A204.1 (cell line): ENCODE measurements around the gene RAD51B.
"Not testable (repeated sequence)": the region's sequence is repeated elsewhere in the genome, so short reads cannot be mapped to it uniquely, and the experiment has no call there.

Source experiments
- FAIRE-seq: peaks from 2 replicates; lab custom pipeline; 2012; peaks lifted over from hg19 to GRCh38; lab: Jason Lieb, UNC

Gene RAD51B

GRCh38 chr14:68281497-68281896, 461.9 kb downstream of the RAD51B start:
- FAIRE-seq, result no peak

- FAIRE-seq, result no peak
These were observed 463.1 kb downstream of the RAD51B start for GRCh38 chr14:68282479-68283377.

GRCh38 chr14:68283378-68284123, 464.0 kb downstream of the RAD51B start:
- no peak for FAIRE-seq

- no peak for FAIRE-seq
These were observed 464.8 kb downstream of the RAD51B start for GRCh38 chr14:68284333-68284732.

GRCh38 chr14:68284834-68285233, 465.3 kb downstream of the RAD51B start:
- FAIRE-seq, result no peak

GRCh38 chr14:68285421-68286179, 466.0 kb downstream of the RAD51B start:
- FAIRE-seq, result no peak

- no peak for FAIRE-seq
These were observed 467.1 kb downstream of the RAD51B start for GRCh38 chr14:68286667-68287066.

- FAIRE-seq, result not testable (repeated sequence)
These were observed 469.9 kb downstream of the RAD51B start for GRCh38 chr14:68289452-68289851.

- FAIRE-seq, result no peak
These were observed 472.2 kb downstream of the RAD51B start for GRCh38 chr14:68291820-68292219.

- no peak for FAIRE-seq
These were observed 473.0 kb downstream of the RAD51B start for GRCh38 chr14:68292441-68293215.

GRCh38 chr14:68293404-68293803, 473.8 kb downstream of the RAD51B start:
- no peak for FAIRE-seq

- no peak for FAIRE-seq
These were observed 475.8 kb downstream of the RAD51B start for GRCh38 chr14:68295316-68295816.

- no peak for FAIRE-seq
These were observed 477.5 kb downstream of the RAD51B start for GRCh38 chr14:68297039-68297438.

- FAIRE-seq, result no peak
These were observed 478.4 kb downstream of the RAD51B start for GRCh38 chr14:68297876-68298468.

GRCh38 chr14:68300608-68301007, 481.0 kb downstream of the RAD51B start:
- no peak for FAIRE-seq

GRCh38 chr14:68301219-68301618, 481.6 kb downstream of the RAD51B start:
- FAIRE-seq, result no peak

- not testable (repeated sequence) for FAIRE-seq
These were observed 483.4 kb downstream of the RAD51B start for GRCh38 chr14:68302938-68303337.

GRCh38 chr14:68305738-68306137, 486.2 kb downstream of the RAD51B start:
- no peak for FAIRE-seq

- FAIRE-seq, result no peak
These were observed 486.8 kb downstream of the RAD51B start for GRCh38 chr14:68306265-68306933.

- FAIRE-seq, result no peak
These were observed 487.6 kb downstream of the RAD51B start for GRCh38 chr14:68306934-68307789.
